Effector memory CD8-positive, alpha-beta T cell (primary cell): ENCODE data around the gene RARRES1.

Source experiments
- ATAC-seq: fragments of 150-1000 bp; cut with Tn5 transposase; replicated peaks from 2 replicates; pipeline ENCODE4 v1.10.0; 2021; ENCODE audit warnings: mild to moderate bottlenecking, moderate library complexity
- DNase-seq, 3 experiments: peaks; one replicate each; pipeline ENCODE4 v3.0.0; 2021
- H3K27ac Mint-ChIP-seq, 2 donors: one replicate each; pipeline ENCODE4 v1.8.0; 2022; ENCODE audit warnings: mild to moderate bottlenecking in 2 of 2, mixed read lengths in 2 of 2, moderate library complexity in 2 of 2
- H3K27me3 Mint-ChIP-seq, 2 donors: one replicate each; pipeline ENCODE4 v1.8.0; 2022; ENCODE audit warnings: mixed read lengths in 2 of 2
- H3K36me3 Mint-ChIP-seq: one replicate; pipeline ENCODE4 v1.8.0; 2022; ENCODE audit warnings: mild to moderate bottlenecking, moderate library complexity, mixed read lengths; ENCODE audit not compliant: insufficient read depth
- H3K4me1 Mint-ChIP-seq, 2 donors: one replicate each; pipeline ENCODE4 v1.8.0; 2022; ENCODE audit warnings: low read depth in 2 of 2, mixed read lengths in 2 of 2
- H3K4me3 Mint-ChIP-seq, 2 donors: one replicate each; pipeline ENCODE4 v1.8.0; 2022; ENCODE audit warnings: mild to moderate bottlenecking in 2 of 2, mixed read lengths in 2 of 2, moderate library complexity in 2 of 2
- H3K9me3 Mint-ChIP-seq, 2 donors: one replicate each; pipeline ENCODE4 v1.8.0; 2022; ENCODE audit warnings: mixed read lengths in 2 of 2

The RARRES1 gene

GRCh38 chr3:158750016-158750415 lies 17.8 kb upstream of the RARRES1 start:
- DNase-seq (no peak), ATAC-seq (no peak)
- Mint-ChIP-seq H3K9me3 (no peaks in the 10 kb centered on the region), H3K4me1 (no peaks in the 10 kb centered on the region), H3K27ac (peak overlapping the region in 1 of 2 donors; percentile 38), H3K36me3 (no peaks in the 10 kb centered on the region), H3K4me3 (no peak overlapping the region), H3K27me3 (no peaks in the 10 kb centered on the region)

- H3K4me1 Mint-ChIP-seq = no peaks in the 10 kb centered on the region
- no peak for ATAC-seq
- no peak for DNase-seq
- H3K27me3 Mint-ChIP-seq = no peaks in the 10 kb centered on the region
- no peak overlapping the region for H3K4me3 Mint-ChIP-seq
- no peaks in the 10 kb centered on the region for H3K36me3 Mint-ChIP-seq
- H3K9me3 Mint-ChIP-seq = no peaks in the 10 kb centered on the region
- H3K27ac Mint-ChIP-seq = peak overlapping the region in 1 of 2 donors; percentile 38
These were observed 17.3 kb upstream of the RARRES1 start for GRCh38 chr3:158749526-158749925.

- no peaks in the 10 kb centered on the region for H3K27me3 Mint-ChIP-seq
- DNase-seq (no peak), ATAC-seq (no peak)
- no peak overlapping the region for H3K27ac Mint-ChIP-seq
- no peak overlapping the region for H3K4me3 Mint-ChIP-seq
- H3K36me3 Mint-ChIP-seq = no peaks in the 10 kb centered on the region
- H3K4me1 Mint-ChIP-seq = no peaks in the 10 kb centered on the region
- H3K9me3 Mint-ChIP-seq = no peaks in the 10 kb centered on the region
These were observed 16.1 kb upstream of the RARRES1 start for GRCh38 chr3:158748237-158748828.

- ATAC-seq = no peak
- Mint-ChIP-seq H3K36me3 (no peaks in the 10 kb centered on the region), H3K4me3 (no peak overlapping the region), H3K4me1 (no peaks in the 10 kb centered on the region), H3K27ac (no peak overlapping the region), H3K9me3 (no peaks in the 10 kb centered on the region), H3K27me3 (no peaks in the 10 kb centered on the region)
- no peak for DNase-seq
These were observed 15.2 kb upstream of the RARRES1 start for GRCh38 chr3:158747417-158747816.

GRCh38 chr3:158745551-158745950 lies 13.3 kb upstream of the RARRES1 start:
- Mint-ChIP-seq H3K4me3 (no peak overlapping the region), H3K27me3 (no peaks in the 10 kb centered on the region), H3K27ac (no peak overlapping the region), H3K4me1 (peaks cover 6% of the 10 kb centered on the region in 2 donors), H3K36me3 (no peaks in the 10 kb centered on the region), H3K9me3 (no peaks in the 10 kb centered on the region)
- DNase-seq (no peak), ATAC-seq (no peak)

- no peak for ATAC-seq
- no peaks in the 10 kb centered on the region for H3K36me3 Mint-ChIP-seq
- H3K27me3 Mint-ChIP-seq = no peaks in the 10 kb centered on the region
- H3K27ac Mint-ChIP-seq = no peak overlapping the region
- no peak for DNase-seq
- H3K4me1 Mint-ChIP-seq = peaks cover 6% of the 10 kb centered on the region in 2 donors
- H3K4me3 Mint-ChIP-seq = no peak overlapping the region
- H3K9me3 Mint-ChIP-seq = no peaks in the 10 kb centered on the region
These were observed 12.5 kb upstream of the RARRES1 start for GRCh38 chr3:158744567-158745288.

- Mint-ChIP-seq H3K4me1 (peaks cover 6% of the 10 kb centered on the region in 2 donors), H3K27me3 (no peaks in the 10 kb centered on the region), H3K36me3 (no peaks in the 10 kb centered on the region), H3K27ac (no peak overlapping the region), H3K4me3 (no peak overlapping the region), H3K9me3 (no peaks in the 10 kb centered on the region)
- ATAC-seq = no peak
- no peak for DNase-seq
These were observed 11.7 kb upstream of the RARRES1 start for GRCh38 chr3:158743664-158744566.

- H3K27me3 Mint-ChIP-seq = no peaks in the 10 kb centered on the region
- DNase-seq = no peak
- H3K36me3 Mint-ChIP-seq = no peaks in the 10 kb centered on the region
- H3K4me1 Mint-ChIP-seq = peaks cover 6% of the 10 kb centered on the region in 2 donors
- ATAC-seq = no peak
- no peak overlapping the region for H3K4me3 Mint-ChIP-seq
- no peaks in the 10 kb centered on the region for H3K9me3 Mint-ChIP-seq
- peak overlapping the region in 1 of 2 donors; percentile 68 for H3K27ac Mint-ChIP-seq
These were observed 10.8 kb upstream of the RARRES1 start for GRCh38 chr3:158742871-158743663.

GRCh38 chr3:158739661-158740060 lies 7.4 kb upstream of the RARRES1 start:
- H3K4me3 Mint-ChIP-seq = no peak overlapping the region
- no peaks in the 10 kb centered on the region for H3K9me3 Mint-ChIP-seq
- no peaks in the 10 kb centered on the region for H3K27me3 Mint-ChIP-seq
- no peak for DNase-seq
- H3K36me3 Mint-ChIP-seq = no peaks in the 10 kb centered on the region
- no peak overlapping the region for H3K27ac Mint-ChIP-seq
- no peak for ATAC-seq
- H3K4me1 Mint-ChIP-seq = peaks cover 6% of the 10 kb centered on the region in 2 donors

- Mint-ChIP-seq H3K4me1 (peaks cover 6% of the 10 kb centered on the region in 2 donors), H3K27ac (no peak overlapping the region), H3K4me3 (no peak overlapping the region), H3K27me3 (no peaks in the 10 kb centered on the region), H3K36me3 (no peaks in the 10 kb centered on the region), H3K9me3 (no peaks in the 10 kb centered on the region)
- ATAC-seq = no peak
- no peak for DNase-seq
These were observed 6.8 kb upstream of the RARRES1 start for GRCh38 chr3:158739078-158739477.

- peaks cover 6% of the 10 kb centered on the region in 2 donors for H3K4me1 Mint-ChIP-seq
- ATAC-seq (no peak), DNase-seq (no peak)
- H3K27ac Mint-ChIP-seq = no peak overlapping the region
- no peaks in the 10 kb centered on the region for H3K27me3 Mint-ChIP-seq
- no peaks in the 10 kb centered on the region for H3K9me3 Mint-ChIP-seq
- H3K4me3 Mint-ChIP-seq = no peak overlapping the region
- H3K36me3 Mint-ChIP-seq = no peaks in the 10 kb centered on the region
These were observed 6.4 kb upstream of the RARRES1 start for GRCh38 chr3:158738653-158739052.

GRCh38 chr3:158737976-158738615 lies 5.8 kb upstream of the RARRES1 start:
- H3K4me3 Mint-ChIP-seq = no peak overlapping the region
- H3K27me3 Mint-ChIP-seq = no peaks in the 10 kb centered on the region
- H3K27ac Mint-ChIP-seq = no peak overlapping the region
- H3K4me1 Mint-ChIP-seq = peaks cover 6% of the 10 kb centered on the region in 2 donors
- H3K36me3 Mint-ChIP-seq = no peaks in the 10 kb centered on the region
- no peaks in the 10 kb centered on the region for H3K9me3 Mint-ChIP-seq
- DNase-seq (no peak), ATAC-seq (no peak)

- DNase-seq = no peak
- no peak for ATAC-seq
- H3K27ac Mint-ChIP-seq = no peak overlapping the region
- peaks cover 6% of the 10 kb centered on the region in 2 donors for H3K4me1 Mint-ChIP-seq
- no peaks in the 10 kb centered on the region for H3K9me3 Mint-ChIP-seq
- H3K36me3 Mint-ChIP-seq = no peaks in the 10 kb centered on the region
- H3K27me3 Mint-ChIP-seq = no peaks in the 10 kb centered on the region
- no peak overlapping the region for H3K4me3 Mint-ChIP-seq
These were observed 5.2 kb upstream of the RARRES1 start for GRCh38 chr3:158737410-158737809.
